ENCODE results near the gene AGMO. TPM values are rescaled to one million over a fixed set of nuclear protein-coding genes. Genes with fewer than 3 reads are reported as not detected.

The AGMO gene
- total RNA-seq, 2 donors from 2014 or later: 0.37 to 0.47 TPM

DNA sequence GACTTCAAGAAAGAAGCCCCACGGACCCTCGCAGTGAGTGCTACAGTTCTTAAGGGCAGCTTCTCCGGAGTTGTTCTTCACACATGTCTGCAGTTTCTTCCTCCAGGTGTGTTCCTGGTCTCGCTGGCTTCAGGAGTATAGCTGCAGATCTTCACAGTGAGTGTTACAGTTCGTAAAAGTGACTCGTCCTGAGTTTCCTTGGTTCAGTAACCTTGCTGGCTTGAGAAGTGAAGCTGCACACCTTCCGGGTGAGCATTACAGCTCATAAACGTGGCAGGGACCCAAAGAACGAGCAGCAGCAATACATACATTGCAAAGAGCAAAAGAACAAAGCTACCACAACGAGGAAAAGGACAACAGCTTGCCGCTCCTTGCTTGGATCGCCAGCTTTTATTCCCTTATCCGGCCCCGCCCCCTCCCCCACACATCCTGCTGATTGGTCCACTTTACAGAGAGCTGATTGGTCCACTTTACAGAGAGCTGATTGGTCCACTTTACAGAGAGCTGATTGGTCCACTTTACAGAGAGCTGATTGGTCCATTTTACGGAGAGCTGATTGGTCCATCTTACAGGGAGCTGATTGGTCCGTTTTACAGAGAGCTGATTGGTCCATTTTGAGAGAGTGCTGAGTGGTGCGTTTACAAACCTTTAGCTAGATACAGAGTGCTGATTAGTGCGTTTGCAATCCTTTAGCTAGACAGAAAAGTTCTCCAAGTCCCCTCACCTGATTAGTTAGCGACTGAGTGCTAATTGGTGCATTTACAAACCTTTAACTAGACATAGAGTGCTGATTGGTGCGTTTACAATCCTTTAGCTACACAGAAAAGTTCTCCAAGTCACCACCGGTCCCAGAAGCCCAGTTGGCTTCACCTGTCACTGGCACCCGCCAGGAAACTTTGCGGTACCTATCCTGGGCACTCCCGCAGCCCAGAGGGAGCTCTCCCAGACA is 165.3 kb downstream of the AGMO start:
- H3K27ac ChIP-seq: no peak overlapping the region
- H3K4me3 ChIP-seq: no peak overlapping the region
- no peaks in the 10 kb centered on the region for H3K9me3 ChIP-seq
- H3K4me1 ChIP-seq: no peaks in the 10 kb centered on the region
- H3K27me3 ChIP-seq: no peaks in the 10 kb centered on the region
- H3K9ac ChIP-seq (ENCODE audit: low read depth in 2 of 2, low read length in 2 of 2): no peak overlapping the region
- intact Hi-C loops (cut with DNase I): no loop called here
- TF ChIP-seq, protein P1, sequence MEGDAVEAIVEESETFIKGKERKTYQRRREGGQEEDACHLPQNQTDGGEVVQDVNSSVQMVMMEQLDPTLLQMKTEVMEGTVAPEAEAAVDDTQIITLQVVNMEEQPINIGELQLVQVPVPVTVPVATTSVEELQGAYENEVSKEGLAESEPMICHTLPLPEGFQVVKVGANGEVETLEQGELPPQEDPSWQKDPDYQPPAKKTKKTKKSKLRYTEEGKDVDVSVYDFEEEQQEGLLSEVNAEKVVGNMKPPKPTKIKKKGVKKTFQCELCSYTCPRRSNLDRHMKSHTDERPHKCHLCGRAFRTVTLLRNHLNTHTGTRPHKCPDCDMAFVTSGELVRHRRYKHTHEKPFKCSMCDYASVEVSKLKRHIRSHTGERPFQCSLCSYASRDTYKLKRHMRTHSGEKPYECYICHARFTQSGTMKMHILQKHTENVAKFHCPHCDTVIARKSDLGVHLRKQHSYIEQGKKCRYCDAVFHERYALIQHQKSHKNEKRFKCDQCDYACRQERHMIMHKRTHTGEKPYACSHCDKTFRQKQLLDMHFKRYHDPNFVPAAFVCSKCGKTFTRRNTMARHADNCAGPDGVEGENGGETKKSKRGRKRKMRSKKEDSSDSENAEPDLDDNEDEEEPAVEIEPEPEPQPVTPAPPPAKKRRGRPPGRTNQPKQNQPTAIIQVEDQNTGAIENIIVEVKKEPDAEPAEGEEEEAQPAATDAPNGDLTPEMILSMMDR (IDR thresholded peaks at IDR 0.05): no peak
- H3K36me3 ChIP-seq: no peaks in the 10 kb centered on the region
- no peak for DNase-seq

DNA sequence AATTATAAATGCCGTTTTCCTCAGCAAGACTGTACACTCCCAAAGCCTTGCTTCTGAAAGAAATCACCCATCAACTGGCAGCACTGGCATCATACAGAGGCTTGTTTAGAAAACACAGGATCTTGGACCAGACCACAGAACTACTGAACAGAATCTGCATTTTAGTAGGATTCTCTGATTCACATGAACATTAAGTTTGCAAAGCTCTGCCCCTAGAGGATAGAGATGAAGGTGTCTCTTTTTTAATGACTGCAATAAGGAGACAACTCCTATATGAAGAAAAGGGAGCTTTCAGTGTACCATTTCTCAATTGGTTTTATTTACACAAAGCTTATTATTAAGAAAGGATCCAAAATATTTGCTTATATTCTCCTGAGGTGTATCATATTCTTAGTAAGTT is 172.7 kb downstream of the AGMO start:
- intact Hi-C loops (cut with DNase I): no loop called here
- no peak overlapping the region for H3K27ac ChIP-seq
- no peaks in the 10 kb centered on the region for H3K36me3 ChIP-seq
- no peaks in the 10 kb centered on the region for H3K27me3 ChIP-seq
- H3K9ac ChIP-seq (ENCODE audit: low read depth in 2 of 2, low read length in 2 of 2): no peak overlapping the region
- TF ChIP-seq, protein P1 (IDR thresholded peaks at IDR 0.05): no peak
- no peaks in the 10 kb centered on the region for H3K4me1 ChIP-seq
- no peaks in the 10 kb centered on the region for H3K9me3 ChIP-seq
- no peak overlapping the region for H3K4me3 ChIP-seq
- no peak for DNase-seq

DNA sequence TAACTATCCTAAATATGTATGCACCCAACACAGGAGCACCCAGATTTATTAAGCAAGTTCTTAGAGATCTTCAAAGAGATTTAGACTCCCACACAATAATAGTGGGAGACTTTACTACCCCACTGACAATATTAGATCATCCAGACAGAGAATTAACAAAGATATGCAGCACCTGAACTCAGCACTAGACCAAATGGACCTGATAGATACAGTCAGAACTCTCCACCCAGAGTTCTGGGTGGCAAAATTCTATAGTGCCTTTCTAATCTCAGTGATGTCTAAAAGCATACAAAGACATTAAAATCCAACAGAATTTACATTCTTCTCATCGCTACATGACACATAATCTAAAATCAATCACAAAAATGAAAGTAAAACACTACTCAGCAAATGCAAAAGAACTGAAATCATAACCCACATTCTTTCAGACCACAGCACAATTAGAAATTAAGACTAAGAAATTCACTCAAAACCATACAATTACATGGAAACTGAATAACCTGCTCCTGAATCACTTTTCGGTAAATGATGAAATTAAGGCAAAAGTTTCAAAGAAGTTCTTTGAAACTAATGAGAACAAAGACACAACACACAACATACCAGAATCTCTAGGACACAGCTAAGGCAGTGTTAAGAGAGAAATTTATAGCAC is 183.2 kb downstream of the AGMO start:
- no peaks in the 10 kb centered on the region for H3K4me1 ChIP-seq
- H3K4me3 ChIP-seq: no peak overlapping the region
- no peak overlapping the region for H3K27ac ChIP-seq
- no peak overlapping the region for H3K9ac ChIP-seq (ENCODE audit: low read depth in 2 of 2, low read length in 2 of 2)
- H3K27me3 ChIP-seq: no peaks in the 10 kb centered on the region
- no peak for DNase-seq
- TF ChIP-seq, protein P1 (IDR thresholded peaks at IDR 0.05): no peak
- H3K36me3 ChIP-seq: no peaks in the 10 kb centered on the region
- intact Hi-C loops (cut with DNase I): no loop called here
- H3K9me3 ChIP-seq: no peaks in the 10 kb centered on the region

DNA sequence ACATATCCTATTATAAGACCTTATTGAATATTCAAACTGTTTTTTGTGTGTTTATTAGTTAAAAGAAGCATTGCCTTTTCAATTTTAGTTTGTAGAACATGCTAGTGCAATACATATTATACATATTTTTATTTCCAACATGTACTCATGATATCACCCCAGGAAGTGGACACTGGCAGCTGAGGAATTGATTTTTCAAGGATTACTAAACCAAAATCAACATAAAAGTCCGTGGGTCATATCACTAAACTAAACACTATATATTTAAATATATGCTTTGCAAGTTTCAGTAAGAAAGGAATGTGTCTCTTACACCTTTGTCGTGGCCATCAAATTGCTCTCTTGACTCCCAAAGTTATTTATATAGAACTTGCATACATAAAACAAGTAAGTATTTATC is 185.2 kb downstream of the AGMO start:
- no peak overlapping the region for H3K4me3 ChIP-seq
- no peak overlapping the region for H3K27ac ChIP-seq
- no peaks in the 10 kb centered on the region for H3K27me3 ChIP-seq
- TF ChIP-seq, protein P1 (IDR thresholded peaks at IDR 0.05): no peak
- intact Hi-C loops (cut with DNase I): no loop called here
- no peaks in the 10 kb centered on the region for H3K36me3 ChIP-seq
- no peak for DNase-seq
- H3K9me3 ChIP-seq: no peaks in the 10 kb centered on the region
- H3K4me1 ChIP-seq: no peaks in the 10 kb centered on the region
- H3K9ac ChIP-seq (ENCODE audit: low read depth in 2 of 2, low read length in 2 of 2): no peak overlapping the region

DNA sequence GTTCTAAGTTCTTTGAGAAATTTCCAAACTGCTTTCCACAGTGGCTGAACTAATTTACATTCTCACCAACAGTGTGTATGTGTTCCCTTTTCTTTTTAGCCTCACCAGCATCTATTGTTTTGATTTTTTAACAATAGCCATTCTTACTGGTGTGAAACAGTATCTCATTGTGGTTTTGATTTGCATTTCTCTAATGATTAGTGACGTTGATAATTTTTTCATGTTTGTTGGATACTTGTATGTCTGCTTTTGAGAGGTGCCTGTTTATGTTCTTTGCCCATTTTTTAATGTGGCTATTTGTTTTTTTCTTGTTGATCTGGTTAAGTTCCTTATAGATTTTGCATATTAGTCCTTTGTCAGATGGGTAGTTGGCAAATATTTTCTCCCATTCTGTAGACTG is 191.4 kb downstream of the AGMO start:
- TF ChIP-seq, protein P1 (IDR thresholded peaks at IDR 0.05): no peak
- no peak overlapping the region for H3K4me3 ChIP-seq
- H3K9me3 ChIP-seq: no peaks in the 10 kb centered on the region
- H3K9ac ChIP-seq (ENCODE audit: low read depth in 2 of 2, low read length in 2 of 2): no peak overlapping the region
- H3K27ac ChIP-seq: no peak overlapping the region
- H3K36me3 ChIP-seq: no peaks in the 10 kb centered on the region
- DNase-seq: no peak
- H3K27me3 ChIP-seq: no peaks in the 10 kb centered on the region
- no peaks in the 10 kb centered on the region for H3K4me1 ChIP-seq
- intact Hi-C loops (cut with DNase I): no loop called here

Measured in colonic mucosa (tissue), 4 donors.